ENCODE data around the gene UBXN1. TPM values are rescaled to one million over a fixed set of nuclear protein-coding genes. Genes with fewer than 3 reads are reported as not detected.

The UBXN1 gene
- total RNA-seq, 2 experiments from 2014 or later = 110 to 116 TPM

GRCh38 chr11:62671608-62672389 is 7.1 kb downstream of the UBXN1 start, which contains the start of the genes LBHD1 and UQCC3:
TSS of gene LBHD1 (minus strand) at chr11:62672267. CDS start at chr11:62670031, 2,236 bp downstream.
TSS of gene UQCC3 (plus strand) at chr11:62671673. CDS start at chr11:62671746, 73 bp downstream.
- intact Hi-C loops (cut with micrococcal nuclease) = loop anchor here (1.0 to 10.0 kb wide), 4 partner anchors 8 to 247 kb away; partner anchors contain the start of genes HNRNPUL2, INTS5 and UBXN1
- H3K27me3 Mint-ChIP-seq = no peaks in the 10 kb centered on the region
- H3K36me3 Mint-ChIP-seq = peaks cover 39% of the 10 kb centered on the region
- H3K4me1 Mint-ChIP-seq (ENCODE audit: low read depth) = peaks cover 55% of the 10 kb centered on the region
- H3K27ac Mint-ChIP-seq = peak within 1 kb of the TSS; percentile 98
- no peaks in the 10 kb centered on the region for H3K9me3 Mint-ChIP-seq
- CTCF ChIA-PET = interaction anchor here (0.6 to 2.4 kb wide), 8 partner anchors 15 to 114 kb away, joined by 3 to 13 read pairs (median 6); partner anchors contain the start of genes B3GAT3, HNRNPUL2 and TUT1
- H3K4me3 Mint-ChIP-seq = peak within 1 kb of the TSS; percentile 94
- POLR2A ChIA-PET = interaction anchor here (0.5 to 4.5 kb wide), 31 partner anchors 9 to 209 kb away, joined by 3 to 43 read pairs (median 7); partner anchors contain the start of genes B3GAT3, BSCL2, EEF1G and GANAB
- DNase-seq = peak; percentile 93

- no peak for DNase-seq
- H3K9me3 Mint-ChIP-seq = no peaks in the 10 kb centered on the region
- intact Hi-C loops (cut with micrococcal nuclease) = loop anchor here (1.0 to 10.0 kb wide), 4 partner anchors 8 to 246 kb away; partner anchors contain the start of genes HNRNPUL2, INTS5 and UBXN1
- POLR2A ChIA-PET = interaction anchor here (0.9 to 4.5 kb wide), 27 partner anchors 8 to 210 kb away, joined by 3 to 43 read pairs (median 7); partner anchors contain the start of genes B3GAT3, BSCL2, EEF1G and GANAB
- peak overlapping the region; percentile 98 for H3K27ac Mint-ChIP-seq
- H3K4me1 Mint-ChIP-seq (ENCODE audit: low read depth) = peaks cover 54% of the 10 kb centered on the region
- H3K27me3 Mint-ChIP-seq = no peaks in the 10 kb centered on the region
- peak overlapping the region; percentile 94 for H3K4me3 Mint-ChIP-seq
- CTCF ChIA-PET = interaction anchor here (0.6 to 2.4 kb wide), 8 partner anchors 23 to 115 kb away, joined by 3 to 13 read pairs (median 6); partner anchors contain the start of genes B3GAT3, HNRNPUL2 and TUT1
- peaks cover 41% of the 10 kb centered on the region for H3K36me3 Mint-ChIP-seq
Observed at GRCh38 chr11:62671236-62671607, 7.7 kb downstream of the UBXN1 start.

GRCh38 chr11:62669420-62670161 is 9.3 kb downstream of the UBXN1 start:
- ChIA-PET CTCF (interaction anchor here (0.7 to 2.4 kb wide), 7 partner anchors 16 to 245 kb away, joined by 3 to 8 read pairs (median 5); partner anchors contain the start of genes HNRNPUL2 and INTS5), POLR2A (interaction anchor here (0.6 to 4.5 kb wide), 6 partner anchors 17 to 196 kb away, joined by 3 to 43 read pairs (median 8); partner anchors contain the start of genes GANAB, INTS5 and TMEM179B)

GRCh38 chr11:62667460-62667859 is 11.4 kb downstream of the UBXN1 start:
- ChIA-PET POLR2A (interaction anchor here (0.8 to 5.4 kb wide), 12 partner anchors 15 to 214 kb away, joined by 3 to 71 read pairs (median 4); partner anchors contain the start of genes B3GAT3, EEF1G, GANAB and INTS5), CTCF (interaction anchor here (0.7 to 2.5 kb wide), 9 partner anchors 10 to 242 kb away, joined by 3 to 6 read pairs (median 3); partner anchors contain the start of genes B3GAT3, EML3 and TMEM179B)
- no peak for DNase-seq
- intact Hi-C loops (cut with micrococcal nuclease) = no loop called here
- Mint-ChIP-seq H3K36me3 (peaks cover 54% of the 10 kb centered on the region), H3K9me3 (no peaks in the 10 kb centered on the region), H3K4me1 (ENCODE audit: low read depth) (peaks cover 47% of the 10 kb centered on the region), H3K27ac (peak overlapping the region; percentile 97), H3K27me3 (no peaks in the 10 kb centered on the region), H3K4me3 (peak overlapping the region; percentile 98)

More at GRCh38 chr11:62669420-62670161, 9.3 kb downstream of the UBXN1 start:
- DNase-seq = no peak
- Mint-ChIP-seq H3K9me3 (no peaks in the 10 kb centered on the region), H3K4me3 (peak overlapping the region; percentile 94), H3K27me3 (no peaks in the 10 kb centered on the region), H3K4me1 (ENCODE audit: low read depth) (peaks cover 51% of the 10 kb centered on the region), H3K27ac (peak overlapping the region; percentile 98), H3K36me3 (peaks cover 48% of the 10 kb centered on the region)
- intact Hi-C loops (cut with micrococcal nuclease) = loop anchor here (2.0 to 10.0 kb wide), 3 partner anchors 17 to 245 kb away; partner anchors contain the start of genes HNRNPUL2 and INTS5

GRCh38 chr11:62666259-62666926 is 12.5 kb downstream of the UBXN1 start:
- peak; percentile 27 for DNase-seq
- Mint-ChIP-seq H3K4me3 (peak overlapping the region; percentile 98), H3K4me1 (ENCODE audit: low read depth) (peaks cover 43% of the 10 kb centered on the region), H3K36me3 (peaks cover 45% of the 10 kb centered on the region), H3K27me3 (no peaks in the 10 kb centered on the region), H3K27ac (peak overlapping the region; percentile 97), H3K9me3 (no peaks in the 10 kb centered on the region)
- ChIA-PET CTCF (interaction anchor here (0.7 to 2.5 kb wide), 6 partner anchors 55 to 1307 kb away, joined by 3 to 6 read pairs (median 3); partner anchors contain the start of gene TMEM179B), POLR2A (interaction anchor here (0.6 to 5.4 kb wide), 16 partner anchors 8 to 215 kb away, joined by 4 to 71 read pairs (median 17); partner anchors contain the start of genes EEF1G, GANAB, INTS5 and MTA2)
- intact Hi-C loops (cut with micrococcal nuclease) = no loop called here

- intact Hi-C loops (cut with micrococcal nuclease) = loop anchor here (1.0 to 2.0 kb wide), 7 partner anchors 12 to 167 kb away; partner anchors contain the start of genes EML3, INTS5, MTA2 and ROM1
- H3K36me3 Mint-ChIP-seq = peaks cover 41% of the 10 kb centered on the region
- peak overlapping the region; percentile 98 for H3K4me3 Mint-ChIP-seq
- peak; percentile 74 for DNase-seq
- CTCF ChIA-PET = interaction anchor here (0.7 to 2.5 kb wide), 21 partner anchors 8 to 1306 kb away, joined by 3 to 19 read pairs (median 5); partner anchors contain the start of genes B3GAT3, EML3, HNRNPUL2 and INTS5
- POLR2A ChIA-PET = interaction anchor here (0.6 to 5.4 kb wide), 34 partner anchors 9 to 237 kb away, joined by 3 to 71 read pairs (median 10); partner anchors contain the start of genes B3GAT3, EEF1G, EML3 and GANAB
- peaks cover 43% of the 10 kb centered on the region for H3K4me1 Mint-ChIP-seq (ENCODE audit: low read depth)
- H3K27ac Mint-ChIP-seq = peak overlapping the region; percentile 97
- no peaks in the 10 kb centered on the region for H3K27me3 Mint-ChIP-seq
- H3K9me3 Mint-ChIP-seq = no peaks in the 10 kb centered on the region
Observed at GRCh38 chr11:62665599-62666258, 13.1 kb downstream of the UBXN1 start.

- H3K4me1 Mint-ChIP-seq (ENCODE audit: low read depth) = peaks cover 40% of the 10 kb centered on the region
- intact Hi-C loops (cut with micrococcal nuclease) = loop anchor here (1.0 to 2.0 kb wide), 7 partner anchors 12 to 168 kb away; partner anchors contain the start of genes EML3, INTS5, MTA2 and ROM1
- no peaks in the 10 kb centered on the region for H3K9me3 Mint-ChIP-seq
- H3K4me3 Mint-ChIP-seq = peak within 1 kb of the TSS; percentile 98
- H3K27ac Mint-ChIP-seq = peak within 1 kb of the TSS; percentile 97
- POLR2A ChIA-PET = interaction anchor here (0.8 to 5.4 kb wide), 34 partner anchors 8 to 241 kb away, joined by 3 to 71 read pairs (median 8); partner anchors contain the start of genes B3GAT3, EEF1G, EML3 and GANAB
- H3K27me3 Mint-ChIP-seq = no peaks in the 10 kb centered on the region
- peaks cover 38% of the 10 kb centered on the region for H3K36me3 Mint-ChIP-seq
- CTCF ChIA-PET = interaction anchor here (0.6 to 2.5 kb wide), 21 partner anchors 8 to 270 kb away, joined by 3 to 19 read pairs (median 5); partner anchors contain the start of genes B3GAT3, EML3, HNRNPUL2 and INTS5
- DNase-seq = peak; percentile 97
Observed at GRCh38 chr11:62665075-62665598, 13.7 kb downstream of the UBXN1 start, which contains the start of the genes C11orf98 and CSKMT. TSS of gene C11orf98 (minus strand) at chr11:62665210. CDS start at chr11:62665169, 41 bp downstream. TSS of gene CSKMT (plus strand) at chr11:62665312. CDS start at chr11:62665880, 568 bp downstream.

GRCh38 chr11:62664405-62665074 is 14.3 kb downstream of the UBXN1 start:
- H3K4me1 Mint-ChIP-seq (ENCODE audit: low read depth) = peaks cover 34% of the 10 kb centered on the region
- peak overlapping the region; percentile 97 for H3K27ac Mint-ChIP-seq
- peak overlapping the region; percentile 98 for H3K4me3 Mint-ChIP-seq
- POLR2A ChIA-PET = interaction anchor here (0.6 to 5.4 kb wide), 35 partner anchors 7 to 240 kb away, joined by 3 to 71 read pairs (median 8); partner anchors contain the start of genes B3GAT3, EEF1G, EML3 and GANAB
- H3K9me3 Mint-ChIP-seq = no peaks in the 10 kb centered on the region
- intact Hi-C loops (cut with micrococcal nuclease) = loop anchor here (1.0 to 2.0 kb wide), 7 partner anchors 11 to 168 kb away; partner anchors contain the start of genes EML3, INTS5, MTA2 and ROM1
- H3K36me3 Mint-ChIP-seq = peaks cover 38% of the 10 kb centered on the region
- DNase-seq = peak; percentile 69
- CTCF ChIA-PET = interaction anchor here (0.6 to 2.5 kb wide), 17 partner anchors 12 to 270 kb away, joined by 3 to 19 read pairs (median 6); partner anchors contain the start of genes B3GAT3, EML3, HNRNPUL2 and INTS5
- no peaks in the 10 kb centered on the region for H3K27me3 Mint-ChIP-seq
